ENCODE measurements around the gene MOGAT3. TPM values are rescaled to one million over a fixed set of nuclear protein-coding genes. Genes with fewer than 3 reads are reported as not detected.

Gene MOGAT3
- total and polyA plus RNA-seq, 2 experiments from 2014 or later: 0.44 TPM; not detected in 1

- TF ChIP-seq POLR2AphosphoS5 (IDR thresholded peaks at IDR 0.05; ENCODE audit: low read depth): no peak
- no peak for TF ChIP-seq EZH2phosphoT487 (IDR thresholded peaks at IDR 0.05; ENCODE audit: unreplicated experiment)
- TF ChIP-seq ZNF114 (CRISPR knock-in tag; IDR thresholded peaks at IDR 0.05): no peak
- TF ChIP-seq REST (IDR thresholded peaks at IDR 0.05; ENCODE audit: unreplicated experiment): no peak
- TF ChIP-seq CREB1 (CRISPR knock-in tag; IDR thresholded peaks at IDR 0.05; ENCODE audit: low read depth): no peak
These were observed 5.8 kb upstream of the MOGAT3 start (continued) for GRCh38 chr7:101206665-101207042.

GRCh38 chr7:101205901-101206664 is 5.2 kb upstream of the MOGAT3 start:
- Mint-ChIP-seq H3K27ac (no peak overlapping the region; the same call in 1 of the 2 replicates), H3K4me3 (no peak overlapping the region), H3K4me1 (peaks cover 3% of the 10 kb centered on the region), H3K9me3 (no peaks in the 10 kb centered on the region), H3K27me3 (ENCODE audit: insufficient read depth, low read depth, poor library complexity) (peaks cover 8% of the 10 kb centered on the region), H3K36me3 (ENCODE audit: low read depth) (peaks cover 14% of the 10 kb centered on the region)
- DNase-seq (ENCODE audit: low spot score) (no peak), ATAC-seq (no peak)
- Histone ChIP-seq H3K79me2 (replicated peaks; ENCODE audit: insufficient read depth) (no peaks in the 10 kb centered on the region), H3K36me3 (ENCODE audit: insufficient read depth) (no peaks in the 10 kb centered on the region; the same call in 1 of the 2 replicates), H3K27ac (ENCODE audit: low read depth) (0 out of 2 replicates have a peak overlapping the region, but pooled peaks have one; percentile 76), H3K4me3 (no peak overlapping the region), H3K4me2 (no peak overlapping the region), H3K4me1 (ENCODE audit: insufficient read depth) (peaks cover 4% of the 10 kb centered on the region), H3K27me3 (ENCODE audit: insufficient read depth) (peaks cover 18% of the 10 kb centered on the region), H2AFZ (no peak overlapping the region), H3K9me2 (ENCODE audit: insufficient read depth) (no peaks in the 10 kb centered on the region), H4K20me1 (replicated peaks; ENCODE audit: insufficient read depth) (no peaks in the 10 kb centered on the region), H3F3A (replicated peaks; ENCODE audit: low read depth) (peaks cover 7% of the 10 kb centered on the region)
- TF ChIP-seq EZH2 (IDR thresholded peaks at IDR 0.05; ENCODE audit: low read depth, unreplicated experiment) (no peak), CREB1 (CRISPR knock-in tag; IDR thresholded peaks at IDR 0.05; ENCODE audit: low read depth) (no peak), EZH2phosphoT487 (IDR thresholded peaks at IDR 0.05; ENCODE audit: unreplicated experiment) (no peak), POLR2AphosphoS5 (IDR thresholded peaks at IDR 0.05; ENCODE audit: low read depth) (no peak), NANOG (IDR thresholded peaks at IDR 0.05; ENCODE audit: borderline replicate concordance) (no peak), REST (IDR thresholded peaks at IDR 0.05; ENCODE audit: unreplicated experiment) (no peak), ETS1 (IDR thresholded peaks at IDR 0.05) (no peak), STAT1 (IDR thresholded peaks at IDR 0.05; ENCODE audit: unreplicated experiment) (no peak)
